Coronary artery (tissue), 2 donors: ENCODE data around the gene CHMP1A.
"Not testable (repeated sequence)": the region's sequence is repeated elsewhere in the genome, so short reads cannot be mapped to it uniquely, and the experiment has no call there.

Experiments used
- DNase-seq: peaks from one replicate; pipeline ENCODE4 v3.0.0-alpha.2; 2017; ENCODE audit warnings: low spot score
- H3K27ac ChIP-seq, 2 donors: fragments of 200-600 bp; sonication (generic); one replicate each; pipeline ENCODE4 v1.5.1; 2016 to 2019
- H3K4me3 ChIP-seq: fragments of 200-600 bp; sonication (generic); 2 replicates; pipeline ENCODE4 v1.5.1; 2016; ENCODE audit warnings: mild to moderate bottlenecking, moderate library complexity
- TF ChIP-seq, protein P1 (sequence below): fragments of 200-600 bp; sonication (generic); IDR thresholded peaks from one replicate; pipeline ENCODE4 v1.5.1; 2019; ENCODE audit warnings: antibody characterized with exemption

The CHMP1A gene

DNA sequence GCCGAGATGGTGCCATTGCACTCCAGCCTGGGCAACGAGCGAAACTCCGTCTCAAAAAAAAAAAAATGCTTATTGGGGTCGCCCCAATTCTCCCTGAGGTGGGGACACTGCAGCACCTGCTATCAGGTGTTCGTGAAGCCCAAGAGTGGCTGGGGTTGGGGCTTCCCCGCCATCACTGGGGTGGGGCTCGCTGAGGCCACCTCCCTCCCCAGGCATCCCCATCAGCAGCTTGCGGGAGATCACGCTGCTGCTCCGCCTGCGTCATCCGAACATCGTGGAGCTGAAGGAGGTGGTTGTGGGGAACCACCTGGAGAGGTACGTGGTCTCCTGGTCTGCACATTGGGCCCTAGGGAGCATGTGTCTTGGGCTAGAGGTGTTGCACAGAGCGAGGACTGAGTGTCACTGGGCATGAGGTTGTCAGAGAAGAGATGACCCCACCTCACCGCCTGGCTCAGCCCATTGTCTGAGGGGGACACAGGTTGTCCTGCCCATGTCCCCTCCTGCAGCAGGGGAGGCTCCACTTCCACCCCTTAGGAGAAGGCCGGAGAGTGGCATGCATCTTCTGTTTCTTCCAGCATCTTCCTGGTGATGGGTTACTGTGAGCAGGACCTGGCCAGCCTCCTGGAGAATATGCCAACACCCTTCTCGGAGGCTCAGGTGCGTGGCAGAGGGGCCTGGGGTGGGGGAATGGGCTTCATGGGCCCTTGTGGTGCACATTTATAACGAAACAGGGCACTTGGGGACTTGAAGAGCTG, 33.9 kb upstream of the CHMP1A start:
- TF ChIP-seq, protein P1, sequence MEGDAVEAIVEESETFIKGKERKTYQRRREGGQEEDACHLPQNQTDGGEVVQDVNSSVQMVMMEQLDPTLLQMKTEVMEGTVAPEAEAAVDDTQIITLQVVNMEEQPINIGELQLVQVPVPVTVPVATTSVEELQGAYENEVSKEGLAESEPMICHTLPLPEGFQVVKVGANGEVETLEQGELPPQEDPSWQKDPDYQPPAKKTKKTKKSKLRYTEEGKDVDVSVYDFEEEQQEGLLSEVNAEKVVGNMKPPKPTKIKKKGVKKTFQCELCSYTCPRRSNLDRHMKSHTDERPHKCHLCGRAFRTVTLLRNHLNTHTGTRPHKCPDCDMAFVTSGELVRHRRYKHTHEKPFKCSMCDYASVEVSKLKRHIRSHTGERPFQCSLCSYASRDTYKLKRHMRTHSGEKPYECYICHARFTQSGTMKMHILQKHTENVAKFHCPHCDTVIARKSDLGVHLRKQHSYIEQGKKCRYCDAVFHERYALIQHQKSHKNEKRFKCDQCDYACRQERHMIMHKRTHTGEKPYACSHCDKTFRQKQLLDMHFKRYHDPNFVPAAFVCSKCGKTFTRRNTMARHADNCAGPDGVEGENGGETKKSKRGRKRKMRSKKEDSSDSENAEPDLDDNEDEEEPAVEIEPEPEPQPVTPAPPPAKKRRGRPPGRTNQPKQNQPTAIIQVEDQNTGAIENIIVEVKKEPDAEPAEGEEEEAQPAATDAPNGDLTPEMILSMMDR: no peak
- DNase-seq: no peak
- no peak overlapping the region for H3K27ac ChIP-seq
- no peak overlapping the region for H3K4me3 ChIP-seq

DNA sequence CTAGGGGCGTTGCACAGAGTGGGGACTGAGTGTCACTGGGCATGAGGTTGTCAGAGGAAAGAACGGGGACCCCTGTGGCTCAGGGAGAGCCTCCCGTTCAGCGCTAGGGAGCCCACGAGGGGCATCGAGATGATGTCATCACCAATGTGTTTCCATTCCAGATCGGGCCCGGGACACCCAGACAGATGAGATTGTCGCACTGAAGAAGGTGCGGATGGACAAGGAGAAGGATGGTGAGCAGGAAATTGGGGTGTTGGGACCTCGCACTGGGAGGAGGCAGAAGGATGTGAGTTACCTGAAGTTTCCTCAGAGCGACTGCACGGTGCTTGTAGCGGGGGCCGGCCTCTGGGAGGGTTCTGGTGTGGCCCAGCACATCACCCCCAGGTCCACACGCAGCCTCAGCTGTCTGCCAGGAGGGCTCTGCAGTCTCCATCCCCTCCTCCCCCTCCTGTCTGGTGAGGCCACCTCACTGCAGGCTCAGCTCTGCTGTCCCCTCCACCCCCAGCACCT, 32.9 kb upstream of the CHMP1A start:
- DNase-seq: peak; percentile 69
- TF ChIP-seq, protein P1: no peak
- no peak overlapping the region for H3K4me3 ChIP-seq
- no peak overlapping the region for H3K27ac ChIP-seq

DNA sequence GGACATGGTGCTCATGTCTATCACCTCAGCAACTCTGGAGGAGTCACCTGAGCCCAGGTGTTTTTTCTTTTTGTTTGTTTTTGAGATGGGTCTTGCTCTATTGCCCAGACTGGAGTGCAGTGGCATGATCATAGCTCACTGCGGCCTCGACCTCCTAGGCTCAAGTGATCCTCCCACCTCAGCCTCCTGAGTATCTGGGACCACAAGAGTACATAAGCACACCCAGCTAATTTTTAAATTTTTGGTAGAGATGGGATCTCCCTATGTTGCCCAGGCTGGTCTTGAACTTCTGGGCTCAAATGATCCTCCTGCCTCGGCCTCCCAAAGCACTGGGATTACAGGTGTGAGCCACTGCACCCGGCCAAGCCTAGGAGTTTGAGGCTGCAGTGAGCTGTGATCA, 32.1 kb upstream of the CHMP1A start:
- not testable (repeated sequence) for H3K4me3 ChIP-seq, H3K27ac ChIP-seq, DNase-seq

DNA sequence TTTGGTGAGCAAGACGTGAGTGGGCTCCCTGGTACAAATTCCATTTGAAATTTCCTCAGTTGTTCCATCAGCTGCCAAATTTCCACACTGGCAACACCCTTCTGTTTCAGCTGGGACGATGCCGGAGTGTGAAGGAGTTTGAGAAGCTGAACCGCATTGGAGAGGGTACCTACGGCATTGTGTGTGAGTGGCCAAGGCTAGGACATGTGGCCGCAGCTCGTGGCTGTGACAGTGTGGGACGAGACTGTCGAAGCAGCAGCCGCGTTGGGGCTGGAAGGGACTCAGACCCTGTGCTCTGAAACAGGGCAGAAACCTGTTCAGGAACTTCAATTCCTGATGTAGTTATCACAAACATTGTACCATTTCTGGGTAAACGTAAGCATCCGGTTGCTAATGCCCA, 31.6 kb upstream of the CHMP1A start:
- Histone ChIP-seq H3K4me3 (no peak overlapping the region), H3K27ac (no peak overlapping the region)
- TF ChIP-seq, protein P1: no peak
- no peak for DNase-seq

DNA sequence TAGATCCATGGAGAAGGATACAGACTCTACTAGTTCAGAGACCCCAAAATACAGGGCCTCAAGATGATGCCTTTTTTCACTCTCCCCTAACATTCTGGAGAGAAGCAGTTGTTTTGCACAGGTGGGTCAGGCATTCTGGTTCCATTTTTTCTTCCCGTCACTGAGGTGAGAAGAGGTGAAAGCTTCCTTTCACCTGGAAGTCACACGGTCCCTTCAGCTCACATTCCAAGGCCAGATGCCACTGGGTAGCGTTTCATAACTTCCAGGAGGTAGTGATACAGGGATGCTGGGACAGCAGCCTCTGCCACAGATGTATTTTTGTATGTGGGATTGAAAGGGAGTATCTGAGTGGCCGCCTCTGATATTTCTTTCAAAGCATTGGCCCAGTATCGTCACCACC, 30.9 kb upstream of the CHMP1A start:
- no peak overlapping the region for H3K27ac ChIP-seq
- H3K4me3 ChIP-seq: no peak overlapping the region
- no peak for DNase-seq
- TF ChIP-seq, protein P1: no peak

DNA sequence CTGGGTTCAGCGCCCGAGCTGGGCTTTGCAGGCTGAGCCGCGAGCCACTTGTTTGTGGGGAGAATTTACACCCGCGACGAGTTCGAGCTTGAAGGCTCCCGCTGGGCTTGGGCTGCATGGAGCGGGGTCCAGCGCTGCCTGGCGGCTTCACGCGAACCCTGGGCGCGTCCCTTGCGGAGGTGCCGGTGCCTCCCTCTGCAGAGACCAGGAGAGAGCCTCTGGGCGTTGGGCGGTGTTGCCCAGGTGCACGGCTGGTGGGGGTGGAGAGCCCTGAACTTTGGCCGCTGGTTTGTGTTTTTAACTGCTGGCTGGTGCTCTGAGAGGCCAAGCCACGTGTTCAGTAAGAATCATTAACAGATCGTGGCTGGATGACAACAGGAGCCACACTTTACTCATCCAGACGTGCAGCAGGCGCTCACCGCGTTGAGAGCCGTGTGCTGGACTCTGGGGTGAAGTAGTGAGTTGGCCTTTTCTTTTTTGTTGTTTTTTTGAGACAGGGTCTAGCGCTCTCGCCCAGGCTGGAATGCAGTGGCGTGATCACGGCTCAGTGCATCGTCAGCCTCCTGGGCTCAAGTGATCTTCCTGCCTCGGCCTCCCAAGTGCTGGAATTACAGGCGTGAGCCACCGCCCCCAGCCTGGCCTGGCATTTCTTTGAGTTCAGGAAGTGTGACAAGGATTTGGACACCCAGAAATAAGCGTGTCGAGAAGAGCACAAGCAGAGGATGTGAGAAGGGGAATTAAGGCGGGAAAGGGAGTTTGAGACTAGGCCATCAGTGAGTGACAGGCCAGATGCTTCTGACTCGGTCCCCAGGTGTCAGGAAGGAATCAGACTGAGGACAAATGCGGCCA, 29.8 kb upstream of the CHMP1A start:
- peak overlapping the region; percentile 58 to 92 for H3K27ac ChIP-seq
- peak; percentile 73 for DNase-seq
- TF ChIP-seq, protein P1: no peak
- peak overlapping the region; percentile 91 for H3K4me3 ChIP-seq

DNA sequence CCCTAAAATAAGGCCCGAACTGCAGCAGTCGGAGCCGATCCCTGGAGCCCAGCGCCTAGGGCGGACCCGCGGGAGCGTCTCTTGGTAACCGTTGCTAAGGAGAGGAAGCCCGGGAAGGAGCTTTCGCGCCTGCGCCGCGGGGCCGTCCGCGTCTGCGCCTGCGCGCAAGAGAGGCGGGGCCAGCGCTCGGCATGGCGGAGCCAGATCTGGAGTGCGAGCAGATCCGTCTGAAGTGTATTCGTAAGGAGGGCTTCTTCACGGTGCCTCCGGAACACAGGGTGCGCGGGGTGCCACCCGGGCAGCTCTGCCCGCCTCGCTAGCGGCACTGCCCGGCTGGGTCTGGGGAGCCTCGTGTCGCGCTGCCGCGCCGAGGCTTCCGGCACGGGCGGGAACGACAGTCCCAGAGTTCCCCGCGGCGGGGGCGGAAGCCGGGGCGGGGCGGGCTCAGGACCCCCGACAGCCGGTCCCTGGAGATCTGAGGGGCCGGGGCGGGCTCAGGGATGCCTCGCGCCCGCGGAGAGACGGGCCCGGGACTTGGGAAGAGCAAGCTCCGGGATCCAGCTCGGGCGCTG, 29.1 kb upstream of the CHMP1A start, which contains the start of gene CDK10:
Gene CDK10, plus strand, starts transcription at position 170 of the 572 bp plus-strand sequence. Its CDS starts 22 bp downstream, at position 192.
- DNase-seq: peak; percentile 91
- H3K27ac ChIP-seq: peak within 1 kb of the TSS; percentile 58 to 92
- TF ChIP-seq, protein P1: no peak
- peak within 1 kb of the TSS; percentile 91 for H3K4me3 ChIP-seq
